SK-N-SH (cell line): ENCODE data around the gene PRKD2. TPM values are rescaled to one million over a fixed set of nuclear protein-coding genes. Genes with fewer than 3 reads are reported as not detected.

Experiments used
- CTCF ChIA-PET: fragments of 300-600, 350-600 bp; formaldehyde crosslinking; extraction: SDS; loops from one replicate; lab custom pipeline; 2021; lab: Yijun Ruan, JAX
- POLR2A ChIA-PET: fragments of 350-600 bp; sonication (Branson Sonifier 250); formaldehyde crosslinking; extraction: SDS; loops from one replicate; lab custom pipeline; 2020; ENCODE audit warnings: antibody characterized with exemption, inconsistent platforms; lab: Yijun Ruan, JAX
- DNase-seq: peaks from one replicate; pipeline ENCODE4 v3.0.0; 2012
- H2AFZ ChIP-seq: fragments of 200-600 bp; sonication (generic); 2 replicates; pipeline ENCODE4 v1.8.1; 2016; ENCODE audit warnings: antibody characterized with exemption, mild to moderate bottlenecking, low read depth
- H3F3A ChIP-seq: fragments of 200-600 bp; sonication (generic); replicated peaks from 2 replicates; pipeline ENCODE3; 2016; ENCODE audit warnings: antibody characterized with exemption, mild to moderate bottlenecking; ENCODE audit not compliant: insufficient read depth
- H3K27ac ChIP-seq, 2 experiments: fragments of 200-500 bp in 1 of 2; fragments of 200-600 bp in 1 of 2; sonication (Bioruptor generic) in 1 of 2; sonication (generic), shearing (Covaris generic) in 1 of 2; 2 replicates each; pipeline versions ENCODE4 v1.5.1 to v1.6.1; 2014 to 2016; ENCODE audit warnings: low read depth in 2 of 2, inconsistent platforms in 1 of 2, low read length in 1 of 2, mild to moderate bottlenecking in 1 of 2, mixed read lengths in 1 of 2
- H3K27me3 ChIP-seq: fragments of 200-600 bp; sonication (generic), shearing (Covaris generic); 2 replicates; pipeline ENCODE4 v1.6.1; 2016; ENCODE audit warnings: mixed run types; ENCODE audit not compliant: insufficient read depth
- H3K36me3 ChIP-seq, 2 experiments: fragments of 200-500 bp in 1 of 2; fragments of 200-600 bp in 1 of 2; sonication (Bioruptor generic) in 1 of 2; sonication (generic) in 1 of 2; replicated peaks in 1 of 2; 2 replicates each; pipeline versions ENCODE3 to v1.5.1; 2014 to 2016; ENCODE audit warnings: low read length in 1 of 2, mild to moderate bottlenecking in 1 of 2; ENCODE audit not compliant: insufficient read depth in 2 of 2, control insufficient read depth in 1 of 2
- H3K4me1 ChIP-seq, 2 experiments: fragments of 200-500 bp in 1 of 2; fragments of 200-600 bp in 1 of 2; sonication (Bioruptor generic) in 1 of 2; sonication (generic), shearing (Covaris generic) in 1 of 2; 2 replicates each; pipeline versions ENCODE4 v1.5.1 to v1.6.1; 2014 to 2016; ENCODE audit warnings: low read depth in 1 of 2, low read length in 1 of 2, mixed run types in 1 of 2; ENCODE audit not compliant: insufficient read depth in 2 of 2, control insufficient read depth in 1 of 2
- H3K4me2 ChIP-seq: fragments of 200-600 bp; sonication (generic), shearing (Covaris generic); 2 replicates; pipeline ENCODE4 v1.6.1; 2017; ENCODE audit warnings: mixed run types
- H3K4me3 ChIP-seq, 2 experiments: fragments of 200-500 bp in 1 of 2; fragments of 200-600 bp in 1 of 2; sonication (Bioruptor generic) in 1 of 2; sonication (generic), shearing (Covaris generic) in 1 of 2; 2 replicates each; pipeline versions ENCODE4 v1.5.1 to v1.8.1; 2014 to 2016; ENCODE audit warnings: low read depth in 2 of 2, inconsistent platforms in 1 of 2, low read length in 1 of 2, mild to moderate bottlenecking in 1 of 2, mixed read lengths in 1 of 2, moderate library complexity in 1 of 2
- H3K79me2 ChIP-seq: fragments of 200-600 bp; sonication (generic); 2 replicates; pipeline ENCODE4 v1.8.1; 2017; ENCODE audit warnings: mild to moderate bottlenecking; ENCODE audit not compliant: insufficient read depth
- H3K9ac ChIP-seq: fragments of 200-600 bp; sonication (generic); 2 replicates; pipeline ENCODE4 v1.6.1; 2017; ENCODE audit warnings: mixed run types
- H3K9me2 ChIP-seq: fragments of 200-600 bp; sonication (generic); 2 replicates; pipeline ENCODE4 v1.6.1; 2017; ENCODE audit warnings: mixed run types
- H3K9me3 ChIP-seq: fragments of 200-600 bp; sonication (generic); 2 replicates; pipeline ENCODE4 v1.6.1; 2017; ENCODE audit warnings: mixed run types, mild to moderate bottlenecking, moderate library complexity
- H4K20me1 ChIP-seq: fragments of 200-600 bp; sonication (generic); 2 replicates; pipeline ENCODE4 v1.6.1; 2017; ENCODE audit warnings: mild to moderate bottlenecking, mixed run types; ENCODE audit not compliant: insufficient read depth
- CTCF ChIP-seq: fragments of 200-600 bp; sonication (generic); IDR thresholded peaks from 2 replicates; pipeline ENCODE4 v1.6.1; 2017; ENCODE audit warnings: antibody characterized with exemption, mild to moderate bottlenecking, moderate library complexity
- EP300 ChIP-seq, 2 experiments: IDR thresholded peaks; 2 replicates each; pipeline versions ENCODE4 v1.4.0 to v1.6.1; 2012; ENCODE audit warnings: borderline replicate concordance in 1 of 2, low read depth in 1 of 2, low read length in 1 of 2
- GABPA ChIP-seq: IDR thresholded peaks from 2 replicates; pipeline ENCODE4 v1.4.0; 2012; ENCODE audit warnings: low read depth, mild to moderate bottlenecking
- PBX3 ChIP-seq: IDR thresholded peaks from 2 replicates; pipeline ENCODE4; 2012
- RAD21 ChIP-seq: IDR thresholded peaks from 2 replicates; pipeline ENCODE4 v1.6.1; 2012; ENCODE audit warnings: mild to moderate bottlenecking, low read length
- RCOR1 ChIP-seq: fragments of 150-350 bp; IDR thresholded peaks from 2 replicates; pipeline ENCODE4 v1.6.1; 2017; ENCODE audit warnings: antibody characterized with exemption, low read length
- USF1 ChIP-seq: IDR thresholded peaks from 2 replicates; pipeline ENCODE4 v1.4.0; 2012; ENCODE audit warnings: low read depth, borderline replicate concordance
- USF2 ChIP-seq: fragments of 150-350 bp; IDR thresholded peaks from 2 replicates; pipeline ENCODE4 v1.6.1; 2017; ENCODE audit warnings: antibody characterized with exemption, low read length, low read depth, borderline replicate concordance
- WGBS: methylation state at CpG from one replicate; pipeline ENCODE4 v1.1.6; 2017; ENCODE audit warnings: low lambda C conversion rate; 5-methylcytosine and 5-hydroxymethylcytosine counted together
- polyA plus RNA-seq, 3 experiments: library from polyadenylated mRNA; depleted of rRNA; stranded (reverse); fragments of >200 nt; gene quantifications; 2 replicates each; pipeline ENCODE4 v1.2.3, GENCODE V29; 2012

The PRKD2 gene
- polyA plus RNA-seq, 1 of the 3 experiments (the other 2 are of a cell fraction) = 21.4 TPM

GRCh38 chr19:46635920-46636761 lies 80.8 kb downstream of the PRKD2 start, which contains the start of gene GNG8:
TSS of gene GNG8 (minus strand) at chr19:46636202. CDS start at chr19:46634682, 1,520 bp downstream.
- Histone ChIP-seq H3K4me2 (peak within 1 kb of the TSS; percentile 74; the same call in 1 of the 2 replicates), H3K9me3 (no peaks in the 10 kb centered on the region), H3K27ac (peak within 1 kb of the TSS in 1 of 2 experiments; percentile 92; a peak in 2 of 4 replicates), H3K79me2 (no peaks in the 10 kb centered on the region), H3K4me1 (peaks cover 16 to 50% of the 10 kb centered on the region in 2 experiments), H3K36me3 (no peaks in the 10 kb centered on the region), H2AFZ (no peak within 1 kb of the TSS), H3F3A (peaks cover 9% of the 10 kb centered on the region), H3K27me3 (no peaks in the 10 kb centered on the region), H3K4me3 (peak within 1 kb of the TSS in 1 of 2 experiments; percentile 48; a peak in 2 of 4 replicates), H4K20me1 (no peaks in the 10 kb centered on the region), H3K9ac (no peak within 1 kb of the TSS), H3K9me2 (no peaks in the 10 kb centered on the region)
- POLR2A ChIA-PET = interaction anchor here (0.6 to 9.6 kb wide), 5 partner anchors 15 to 608 kb away, joined by 3 to 100 read pairs (median 4); partner anchors contain the start of gene DACT3
- WGBS = 72% methylated on average over 17 of the region's 34 CpGs
- 0 out of 2 replicates have a peak, but pooled peaks have one; percentile 2 for TF ChIP-seq RAD21
- no peak for TF ChIP-seq PBX3
- DNase-seq = no peak
- CTCF ChIA-PET = interaction anchor here (1.0 to 8.3 kb wide), 2 partner anchors 10 to 26 kb away, joined by 3 to 106 read pairs; partner anchors contain the start of gene DACT3

- H3K4me3 ChIP-seq = peak overlapping the region in 1 of 2 experiments; percentile 48; a peak in 2 of 4 replicates
- H3K4me1 ChIP-seq = peaks cover 17 to 53% of the 10 kb centered on the region in 2 experiments
- no peaks in the 10 kb centered on the region for H4K20me1 ChIP-seq
- no peak overlapping the region for H3K9ac ChIP-seq
- TF ChIP-seq CTCF = no peak
- no peak for TF ChIP-seq PBX3
- no peak for TF ChIP-seq EP300 (IDR thresholded peaks at IDR 0.05; ENCODE audit: borderline replicate concordance in 1 of 2, low read depth in 1 of 2, low read length in 1 of 2)
- TF ChIP-seq GABPA = no peak
- no peak for TF ChIP-seq USF1
- no peak for TF ChIP-seq RCOR1
- TF ChIP-seq USF2 = no peak
- no peaks in the 10 kb centered on the region for H3K79me2 ChIP-seq
- peak overlapping the region; percentile 68; the same call in 1 of the 2 replicates for H2AFZ ChIP-seq
- H3K4me2 ChIP-seq = peak overlapping the region; percentile 74; the same call in 1 of the 2 replicates
- H3F3A ChIP-seq = peaks cover 4% of the 10 kb centered on the region
- H3K27me3 ChIP-seq = no peaks in the 10 kb centered on the region
- peak overlapping the region in 1 of 2 experiments; percentile 92; a peak in 2 of 4 replicates for H3K27ac ChIP-seq
- CTCF ChIA-PET = interaction anchor here (0.5 to 8.3 kb wide), 3 partner anchors 8 to 27 kb away, joined by 3 to 106 read pairs (median 3); partner anchors contain the start of gene DACT3
- H3K9me3 ChIP-seq = no peaks in the 10 kb centered on the region
- WGBS = 8% methylated on average over 19 of the region's 23 CpGs
- POLR2A ChIA-PET = interaction anchor here (1.3 to 9.6 kb wide), 4 partner anchors 13 to 26 kb away, joined by 4 to 100 read pairs (median 18); partner anchors contain the start of gene DACT3
- no peaks in the 10 kb centered on the region for H3K9me2 ChIP-seq
- no peaks in the 10 kb centered on the region for H3K36me3 ChIP-seq
- DNase-seq = no peak
Measured at GRCh38 chr19:46634656-46635218, 82.2 kb downstream of the PRKD2 start.
